Measurements from ENCODE around the gene HBG2. TPM values are rescaled to one million over a fixed set of nuclear protein-coding genes. Genes with fewer than 3 reads are reported as not detected.

Gene HBG2
- total and polyA plus RNA-seq, 9 of the 15 experiments (the other 6 are each of a cell fraction or from before 2014, with no cell fraction given) = 1,626 to 58,619 (median 10,515) TPM

DNA sequence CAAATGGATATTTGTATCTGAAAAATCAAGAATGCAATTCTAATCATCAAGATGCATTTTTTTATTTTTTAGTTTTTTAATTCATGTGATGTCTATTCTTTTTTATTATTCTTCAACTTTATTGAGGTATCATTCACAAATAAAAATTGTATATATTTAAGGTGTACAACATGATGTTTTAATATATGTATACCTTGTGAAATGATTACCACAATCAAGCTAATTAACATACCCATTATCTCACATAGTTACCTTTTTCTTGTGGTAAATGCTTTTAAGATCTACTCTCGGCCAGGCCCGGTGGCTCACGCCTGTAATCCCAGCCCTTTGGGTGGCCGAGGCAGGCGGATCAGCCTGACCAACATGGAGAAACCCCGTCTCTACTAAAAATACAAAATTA is 31.4 kb downstream of the HBG2 start:
- no peak for ATAC-seq
- no peaks in the 10 kb centered on the region for H3K79me2 ChIP-seq (ENCODE audit: control insufficient read depth, insufficient read depth, low read length)
- no peak for FAIRE-seq
- intact Hi-C loops (cut with micrococcal nuclease) (no loop called here), in situ Hi-C loops (cut with MboI) (no loop called here)
- H3K9me3 ChIP-seq (replicated peaks; ENCODE audit: control insufficient read depth, insufficient read depth, low read depth, low read length) = no peaks in the 10 kb centered on the region
- BruUV-seq (replicated peaks) = no TSS peak
- 0 out of 2 replicates have a peak, but pooled peaks have one; percentile 7 for TF ChIP-seq EP400 (IDR thresholded peaks at IDR 0.05)
- no peak for TF ChIP-seq PHF20 (IDR thresholded peaks at IDR 0.05; ENCODE audit: partially characterized antibody)
- peaks cover 9 to 17% of the 10 kb centered on the region in 2 experiments; a peak in 4 of 5 replicates for H3K4me1 ChIP-seq (replicated peaks in 1 of 2; ENCODE audit: control insufficient read depth in 2 of 2, insufficient read depth in 2 of 2, low read length in 2 of 2)
- no peaks in the 10 kb centered on the region for H3K9me1 ChIP-seq (ENCODE audit: control insufficient read depth, insufficient read depth, low read length)
- no peaks in the 10 kb centered on the region for H3K27me3 ChIP-seq (ENCODE audit: control insufficient read depth in 2 of 2, insufficient read depth in 2 of 2, low read length in 2 of 2)
- no peak for DNase-seq (ENCODE audit: extremely low read depth in 1 of 4, low spot score in 3 of 4)
- WGBS (ENCODE audit: insufficient coverage, low coverage, missing lambda C conversion rate) = 89% methylated on average over 6 of the region's 6 CpGs
- POLR2A ChIA-PET = no interaction called here
- no peak overlapping the region for H3K9ac ChIP-seq (ENCODE audit: insufficient read depth in 1 of 2, low read depth in 2 of 2, low read length in 2 of 2)
- no peak overlapping the region for H3K4me3 ChIP-seq
- H3K36me3 ChIP-seq (ENCODE audit: control insufficient read depth, insufficient read depth, low read length) = no peaks in the 10 kb centered on the region
- CTCF ChIA-PET (ENCODE audit: low intra/inter-chr PET ratio) = no interaction called here
- no peak overlapping the region for H3K27ac ChIP-seq (ENCODE audit: extremely low read depth, low read depth, low read length)
- no peak overlapping the region for H2AFZ ChIP-seq (ENCODE audit: low read depth, low read length)
- no peaks in the 10 kb centered on the region for H4K20me1 ChIP-seq (replicated peaks; ENCODE audit: control insufficient read depth, insufficient read depth, low read length)
- H3K4me2 ChIP-seq (ENCODE audit: insufficient read depth, low read length) = no peak overlapping the region

DNA sequence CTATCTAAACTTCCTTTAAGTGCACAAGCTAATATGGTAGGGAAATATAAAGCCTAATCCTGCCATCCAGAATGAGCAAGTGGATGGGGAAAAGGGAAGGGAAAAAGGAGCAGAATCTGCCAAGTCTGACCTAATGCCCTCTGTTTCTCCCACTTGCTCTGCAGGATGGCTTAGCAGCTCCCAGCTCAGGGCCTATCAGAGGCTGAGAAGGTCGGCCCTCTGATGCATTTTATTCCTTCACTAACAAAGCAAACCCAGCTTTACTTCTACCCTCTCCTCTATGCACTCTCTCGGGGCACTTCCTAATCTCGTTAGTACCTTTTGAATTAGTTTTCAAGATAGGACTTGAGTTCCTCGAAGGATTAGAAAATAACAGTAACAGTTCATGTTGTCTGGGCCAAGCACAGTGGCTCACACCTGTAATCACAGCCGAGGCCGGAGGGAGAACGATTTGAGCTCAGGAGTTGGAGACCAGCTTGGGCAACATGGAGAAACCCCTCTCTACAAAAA is 44.1 kb downstream of the HBG2 start:
- H3K4me2 ChIP-seq (ENCODE audit: insufficient read depth, low read length) = peak overlapping the region; percentile 24; the same call in 1 of the 2 replicates
- CTCF ChIA-PET (ENCODE audit: low intra/inter-chr PET ratio) = no interaction called here
- no peaks in the 10 kb centered on the region for H3K79me2 ChIP-seq (ENCODE audit: control insufficient read depth, insufficient read depth, low read length)
- 46% methylated on average over 7 of the region's 7 CpGs for WGBS (ENCODE audit: insufficient coverage, low coverage, missing lambda C conversion rate)
- DNase-seq (ENCODE audit: extremely low read depth in 1 of 4, low spot score in 3 of 4) = no peak
- no TSS peak for BruUV-seq (replicated peaks)
- in situ Hi-C loops (cut with MboI) = no loop called here
- POLR2A ChIA-PET = interaction anchor here (0.6 to 1.2 kb wide), 3 partner anchors 15 to 503 kb away, joined by 3 read pairs; no protein-coding TSS in a partner anchor
- H3K4me3 ChIP-seq = no peak overlapping the region
- no peaks in the 10 kb centered on the region for H3K27me3 ChIP-seq (ENCODE audit: control insufficient read depth in 2 of 2, insufficient read depth in 2 of 2, low read length in 2 of 2)
- H3K9me1 ChIP-seq (ENCODE audit: control insufficient read depth, insufficient read depth, low read length) = no peaks in the 10 kb centered on the region
- H3K4me1 ChIP-seq (replicated peaks in 1 of 2; ENCODE audit: control insufficient read depth in 2 of 2, insufficient read depth in 2 of 2, low read length in 2 of 2) = peaks cover 0 to 2% of the 10 kb centered on the region in 2 experiments; a peak in 2 of 5 replicates
- H4K20me1 ChIP-seq (replicated peaks; ENCODE audit: control insufficient read depth, insufficient read depth, low read length) = no peaks in the 10 kb centered on the region
- no peak for FAIRE-seq
- ATAC-seq = peak; percentile 63
- H3K36me3 ChIP-seq (ENCODE audit: control insufficient read depth, insufficient read depth, low read length) = no peaks in the 10 kb centered on the region
- intact Hi-C loops (cut with micrococcal nuclease) = no loop called here
- H3K9ac ChIP-seq (ENCODE audit: insufficient read depth in 1 of 2, low read depth in 2 of 2, low read length in 2 of 2) = no peak overlapping the region
- no peak overlapping the region for H3K27ac ChIP-seq (ENCODE audit: extremely low read depth, low read depth, low read length)
- H3K9me3 ChIP-seq (replicated peaks; ENCODE audit: control insufficient read depth, insufficient read depth, low read depth, low read length) = no peaks in the 10 kb centered on the region
- peak overlapping the region; percentile 79 for H2AFZ ChIP-seq (ENCODE audit: low read depth, low read length)
- TF ChIP-seq MYBL2 (IDR thresholded peaks at IDR 0.05; ENCODE audit: low read depth) (no peak), MYBL2 (CRISPR knock-in tag; IDR thresholded peaks at IDR 0.05; ENCODE audit: borderline replicate concordance) (no peak), U2AF1 (optimal IDR thresholded peaks at IDR 0.05; ENCODE audit: low read depth, low read length) (no peak), ZNF780A (CRISPR knock-in tag; IDR thresholded peaks at IDR 0.05) (no peak), NCOA4 (IDR thresholded peaks at IDR 0.05; ENCODE audit: partially characterized antibody) (no peak)
- TF ChIP-seq, protein P1, sequence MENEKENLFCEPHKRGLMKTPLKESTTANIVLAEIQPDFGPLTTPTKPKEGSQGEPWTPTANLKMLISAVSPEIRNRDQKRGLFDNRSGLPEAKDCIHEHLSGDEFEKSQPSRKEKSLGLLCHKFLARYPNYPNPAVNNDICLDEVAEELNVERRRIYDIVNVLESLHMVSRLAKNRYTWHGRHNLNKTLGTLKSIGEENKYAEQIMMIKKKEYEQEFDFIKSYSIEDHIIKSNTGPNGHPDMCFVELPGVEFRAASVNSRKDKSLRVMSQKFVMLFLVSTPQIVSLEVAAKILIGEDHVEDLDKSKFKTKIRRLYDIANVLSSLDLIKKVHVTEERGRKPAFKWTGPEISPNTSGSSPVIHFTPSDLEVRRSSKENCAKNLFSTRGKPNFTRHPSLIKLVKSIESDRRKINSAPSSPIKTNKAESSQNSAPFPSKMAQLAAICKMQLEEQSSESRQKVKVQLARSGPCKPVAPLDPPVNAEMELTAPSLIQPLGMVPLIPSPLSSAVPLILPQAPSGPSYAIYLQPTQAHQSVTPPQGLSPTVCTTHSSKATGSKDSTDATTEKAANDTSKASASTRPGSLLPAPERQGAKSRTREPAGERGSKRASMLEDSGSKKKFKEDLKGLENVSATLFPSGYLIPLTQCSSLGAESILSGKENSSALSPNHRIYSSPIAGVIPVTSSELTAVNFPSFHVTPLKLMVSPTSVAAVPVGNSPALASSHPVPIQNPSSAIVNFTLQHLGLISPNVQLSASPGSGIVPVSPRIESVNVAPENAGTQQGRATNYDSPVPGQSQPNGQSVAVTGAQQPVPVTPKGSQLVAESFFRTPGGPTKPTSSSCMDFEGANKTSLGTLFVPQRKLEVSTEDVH (IDR thresholded peaks at IDR 0.05; ENCODE audit: low read depth, partially characterized antibody) = no peak
- TF ChIP-seq, protein P2, sequence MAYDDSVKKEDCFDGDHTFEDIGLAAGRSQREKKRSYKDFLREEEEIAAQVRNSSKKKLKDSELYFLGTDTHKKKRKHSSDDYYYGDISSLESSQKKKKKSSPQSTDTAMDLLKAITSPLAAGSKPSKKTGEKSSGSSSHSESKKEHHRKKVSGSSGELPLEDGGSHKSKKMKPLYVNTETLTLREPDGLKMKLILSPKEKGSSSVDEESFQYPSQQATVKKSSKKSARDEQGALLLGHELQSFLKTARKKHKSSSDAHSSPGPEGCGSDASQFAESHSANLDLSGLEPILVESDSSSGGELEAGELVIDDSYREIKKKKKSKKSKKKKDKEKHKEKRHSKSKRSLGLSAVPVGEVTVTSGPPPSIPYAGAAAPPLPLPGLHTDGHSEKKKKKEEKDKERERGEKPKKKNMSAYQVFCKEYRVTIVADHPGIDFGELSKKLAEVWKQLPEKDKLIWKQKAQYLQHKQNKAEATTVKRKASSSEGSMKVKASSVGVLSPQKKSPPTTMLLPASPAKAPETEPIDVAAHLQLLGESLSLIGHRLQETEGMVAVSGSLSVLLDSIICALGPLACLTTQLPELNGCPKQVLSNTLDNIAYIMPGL (CRISPR knock-in tag; IDR thresholded peaks at IDR 0.05) = no peak
- TF ChIP-seq, protein P3, sequence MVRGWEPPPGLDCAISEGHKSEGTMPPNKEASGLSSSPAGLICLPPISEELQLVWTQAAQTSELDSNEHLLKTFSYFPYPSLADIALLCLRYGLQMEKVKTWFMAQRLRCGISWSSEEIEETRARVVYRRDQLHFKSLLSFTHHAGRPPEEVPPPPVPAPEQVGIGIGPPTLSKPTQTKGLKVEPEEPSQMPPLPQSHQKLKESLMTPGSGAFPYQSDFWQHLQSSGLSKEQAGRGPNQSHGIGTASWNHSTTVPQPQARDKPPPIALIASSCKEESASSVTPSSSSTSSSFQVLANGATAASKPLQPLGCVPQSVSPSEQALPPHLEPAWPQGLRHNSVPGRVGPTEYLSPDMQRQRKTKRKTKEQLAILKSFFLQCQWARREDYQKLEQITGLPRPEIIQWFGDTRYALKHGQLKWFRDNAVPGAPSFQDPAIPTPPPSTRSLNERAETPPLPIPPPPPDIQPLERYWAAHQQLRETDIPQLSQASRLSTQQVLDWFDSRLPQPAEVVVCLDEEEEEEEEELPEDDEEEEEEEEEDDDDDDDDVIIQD (CRISPR knock-in tag; IDR thresholded peaks at IDR 0.05) = no peak
